Osteoblast (primary cell): ENCODE results near the gene GUCA1A. TPM values are rescaled to one million over a fixed set of nuclear protein-coding genes. Genes with fewer than 3 reads are reported as not detected.
"Not testable (repeated sequence)": the region's sequence is repeated elsewhere in the genome, so short reads cannot be mapped to it uniquely, and the experiment has no call there.

Source experiments
- DNase-seq: peaks from one replicate; pipeline ENCODE4 v3.0.0; 2011; ENCODE audit warnings: low spot score, mixed read lengths; ENCODE audit not compliant: insufficient read length; ENCODE audit errors: missing footprints
- H2AFZ ChIP-seq: 2 replicates; pipeline ENCODE4 v1.6.0; 2011; ENCODE audit warnings: mild to moderate bottlenecking, low read length
- H3K27ac ChIP-seq: 2 replicates; pipeline ENCODE4 v1.5.1; 2011; ENCODE audit warnings: mild to moderate bottlenecking, low read depth, low read length, moderate library complexity
- H3K27me3 ChIP-seq: 2 replicates; pipeline ENCODE4 v1.6.0; 2012; ENCODE audit warnings: mild to moderate bottlenecking, control low read depth, inconsistent platforms, low read length, moderate library complexity; ENCODE audit not compliant: insufficient read depth
- H3K36me3 ChIP-seq: 2 replicates; pipeline ENCODE4 v1.5.1; 2011; ENCODE audit warnings: mild to moderate bottlenecking, low read length, control low read depth, moderate library complexity; ENCODE audit not compliant: insufficient read depth
- H3K4me1 ChIP-seq: 2 replicates; pipeline ENCODE4 v1.5.1; 2011; ENCODE audit warnings: mild to moderate bottlenecking, low read length, control low read depth, moderate library complexity; ENCODE audit not compliant: insufficient read depth
- H3K4me2 ChIP-seq: 2 replicates; pipeline ENCODE4 v1.6.0; 2011; ENCODE audit warnings: mild to moderate bottlenecking, low read length; ENCODE audit not compliant: insufficient read depth
- H3K4me3 ChIP-seq: fragments of 200-600 bp; sonication (generic); 3 replicates; pipeline ENCODE4 v1.5.1; 2012; ENCODE audit warnings: mild to moderate bottlenecking, low read length, inconsistent platforms; ENCODE audit not compliant: insufficient read depth
- H3K79me2 ChIP-seq: 2 replicates; pipeline ENCODE4 v1.6.0; 2012; ENCODE audit warnings: mild to moderate bottlenecking, low read length, control low read depth, inconsistent platforms; ENCODE audit not compliant: insufficient read depth
- H3K9me3 ChIP-seq: 2 replicates; pipeline ENCODE4 v1.5.1; 2011; ENCODE audit warnings: low read depth, low read length, control low read depth
- H4K20me1 ChIP-seq: 2 replicates; pipeline ENCODE4 v1.6.0; 2012; ENCODE audit warnings: mild to moderate bottlenecking, low read length, control low read depth; ENCODE audit not compliant: insufficient read depth
- total RNA-seq: library from RNA; depleted of rRNA; stranded (reverse); fragments of >200 nt; gene quantifications from 2 replicates; pipeline ENCODE4 v1.2.3, GENCODE V29; 2012
- TF ChIP-seq, protein P1 (sequence below): IDR thresholded peaks from 2 replicates; pipeline ENCODE4 v1.5.1; 2011; ENCODE audit warnings: mild to moderate bottlenecking, low read depth, low read length, moderate library complexity; ENCODE audit errors: extremely low read depth

GUCA1A gene
- total RNA-seq, 1 donor, result not detected

DNA sequence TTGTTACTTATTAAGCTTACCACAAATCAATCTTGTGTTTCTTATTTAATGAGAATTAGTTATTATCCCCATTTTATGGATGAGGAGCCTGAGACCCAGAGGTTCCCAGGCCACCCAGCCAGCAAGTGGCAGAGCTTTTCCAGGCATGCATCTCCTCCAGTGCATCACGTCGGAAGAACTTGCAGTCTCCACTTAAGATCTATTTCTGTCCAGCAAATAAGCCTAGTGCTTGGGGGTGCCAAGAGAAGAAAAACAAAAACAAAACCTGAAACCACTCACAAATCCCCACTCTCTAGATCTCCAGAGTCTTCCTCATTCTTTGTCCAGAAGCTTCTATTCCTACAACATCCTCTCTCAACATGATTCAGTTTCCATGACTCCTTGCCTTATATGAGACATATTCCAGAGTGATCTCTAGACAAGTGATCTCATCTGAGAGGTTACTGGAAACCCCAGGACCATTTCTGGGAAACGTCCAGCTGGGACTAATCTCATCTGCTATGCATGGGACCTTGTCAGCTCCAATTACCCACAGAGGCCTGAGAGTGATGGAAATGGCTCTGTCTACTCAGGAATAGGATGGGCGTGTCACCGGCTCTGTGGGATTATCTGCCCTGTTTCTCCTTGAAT lies 17.5 kb downstream of the GUCA1A start:
- Histone ChIP-seq H3K4me2 (no peak overlapping the region), H2AFZ (no peak overlapping the region)
- TF ChIP-seq, protein P1, sequence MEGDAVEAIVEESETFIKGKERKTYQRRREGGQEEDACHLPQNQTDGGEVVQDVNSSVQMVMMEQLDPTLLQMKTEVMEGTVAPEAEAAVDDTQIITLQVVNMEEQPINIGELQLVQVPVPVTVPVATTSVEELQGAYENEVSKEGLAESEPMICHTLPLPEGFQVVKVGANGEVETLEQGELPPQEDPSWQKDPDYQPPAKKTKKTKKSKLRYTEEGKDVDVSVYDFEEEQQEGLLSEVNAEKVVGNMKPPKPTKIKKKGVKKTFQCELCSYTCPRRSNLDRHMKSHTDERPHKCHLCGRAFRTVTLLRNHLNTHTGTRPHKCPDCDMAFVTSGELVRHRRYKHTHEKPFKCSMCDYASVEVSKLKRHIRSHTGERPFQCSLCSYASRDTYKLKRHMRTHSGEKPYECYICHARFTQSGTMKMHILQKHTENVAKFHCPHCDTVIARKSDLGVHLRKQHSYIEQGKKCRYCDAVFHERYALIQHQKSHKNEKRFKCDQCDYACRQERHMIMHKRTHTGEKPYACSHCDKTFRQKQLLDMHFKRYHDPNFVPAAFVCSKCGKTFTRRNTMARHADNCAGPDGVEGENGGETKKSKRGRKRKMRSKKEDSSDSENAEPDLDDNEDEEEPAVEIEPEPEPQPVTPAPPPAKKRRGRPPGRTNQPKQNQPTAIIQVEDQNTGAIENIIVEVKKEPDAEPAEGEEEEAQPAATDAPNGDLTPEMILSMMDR, result no peak

DNA sequence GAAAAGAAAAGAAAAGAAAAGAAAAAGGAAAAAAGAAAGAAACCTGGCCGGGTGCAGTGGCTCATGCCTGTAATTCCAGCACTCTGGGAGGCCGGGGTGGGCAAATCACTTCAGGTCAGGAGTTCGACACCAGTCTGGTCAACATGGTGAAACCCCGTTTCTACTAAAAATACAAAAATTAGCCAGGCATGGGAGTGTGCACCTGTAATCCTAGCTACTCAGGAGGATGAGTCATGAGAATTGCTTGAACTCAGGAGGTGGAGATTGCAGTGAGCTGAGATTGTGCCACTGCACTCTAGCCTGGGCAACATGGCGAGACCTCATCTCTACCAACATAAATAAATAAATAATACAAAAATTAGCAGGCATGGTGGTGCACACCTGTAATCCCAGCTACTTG lies 19.2 kb downstream of the GUCA1A start:
- H3K27ac ChIP-seq, H3K79me2 ChIP-seq, H3K36me3 ChIP-seq, H3K4me3 ChIP-seq, H3K4me2 ChIP-seq, H4K20me1 ChIP-seq, H3K27me3 ChIP-seq, H3K9me3 ChIP-seq, H2AFZ ChIP-seq, DNase-seq: not testable (repeated sequence)
- H3K4me1 ChIP-seq, result peaks cover 14% of the 10 kb centered on the region

More for the DNA sequence above, 17.5 kb downstream of the GUCA1A start:
- H3K27ac ChIP-seq, result peak overlapping the region; percentile 35
- H4K20me1 ChIP-seq, result no peaks in the 10 kb centered on the region
- H3K79me2 ChIP-seq, result no peaks in the 10 kb centered on the region
- H3K4me3 ChIP-seq, result no peak overlapping the region
- no peaks in the 10 kb centered on the region for H3K27me3 ChIP-seq
- DNase-seq, result peak; percentile 86
- no peaks in the 10 kb centered on the region for H3K9me3 ChIP-seq
- peaks cover 12% of the 10 kb centered on the region for H3K4me1 ChIP-seq
- H3K36me3 ChIP-seq, result no peaks in the 10 kb centered on the region

DNA sequence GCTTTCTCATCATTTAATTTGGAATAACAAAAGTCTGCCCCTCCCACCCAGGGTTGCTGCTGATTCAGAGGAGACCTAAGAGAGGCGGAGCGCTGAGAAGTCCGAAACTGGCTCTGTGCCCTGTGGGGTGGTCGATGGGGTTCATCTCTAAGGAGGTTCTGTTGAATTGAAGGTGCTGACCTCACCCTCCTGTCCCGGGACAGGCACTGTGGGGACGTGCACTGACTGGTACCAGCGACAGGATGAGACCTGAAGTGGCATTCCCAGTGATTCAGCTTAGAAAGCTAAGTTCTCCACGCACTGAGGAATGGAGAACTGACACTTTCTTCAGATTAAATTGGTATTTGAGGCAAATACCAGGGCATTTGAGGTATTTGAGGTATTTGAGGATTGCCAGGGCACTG lies 20.3 kb downstream of the GUCA1A start:
- no peak overlapping the region for H3K27ac ChIP-seq
- H2AFZ ChIP-seq, result peak overlapping the region; percentile 63
- H3K79me2 ChIP-seq, result no peaks in the 10 kb centered on the region

DNA sequence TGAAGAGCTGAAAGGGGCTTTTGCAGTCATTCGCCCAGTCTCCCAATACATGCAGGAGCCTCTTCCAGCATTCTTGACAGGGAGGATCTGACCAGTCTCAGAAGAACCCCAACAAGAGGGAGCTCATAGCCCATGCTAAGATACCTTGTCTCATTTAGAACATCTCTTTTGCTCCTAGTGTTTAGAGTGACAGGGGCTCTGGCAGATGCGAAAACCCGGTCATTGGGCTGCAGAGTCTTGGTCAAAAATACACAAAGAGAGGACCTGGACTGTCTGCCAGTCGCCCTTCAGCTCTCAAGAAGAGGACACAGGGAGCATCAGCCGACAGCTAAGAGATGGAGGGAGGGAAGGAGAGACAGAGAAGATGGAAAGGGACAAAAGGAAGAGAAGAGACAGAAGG lies 20.9 kb downstream of the GUCA1A start:
- Histone ChIP-seq H3K27ac (no peak overlapping the region), H2AFZ (no peak overlapping the region)

More for the DNA sequence above, 20.3 kb downstream of the GUCA1A start:
- H3K36me3 ChIP-seq, result no peaks in the 10 kb centered on the region
- peak overlapping the region; percentile 59 for H3K4me3 ChIP-seq
- H3K4me2 ChIP-seq, result peak overlapping the region; percentile 79
- peaks cover 23% of the 10 kb centered on the region for H3K4me1 ChIP-seq
- H4K20me1 ChIP-seq, result no peaks in the 10 kb centered on the region
- TF ChIP-seq, protein P1, result no peak
- peak; percentile 80 for DNase-seq
- no peaks in the 10 kb centered on the region for H3K9me3 ChIP-seq
- H3K27me3 ChIP-seq, result no peaks in the 10 kb centered on the region

More for the DNA sequence above, 20.9 kb downstream of the GUCA1A start:
- Histone ChIP-seq H3K4me3 (no peak overlapping the region), H3K4me1 (peaks cover 23% of the 10 kb centered on the region), H3K79me2 (no peaks in the 10 kb centered on the region), H3K4me2 (no peak overlapping the region), H3K27me3 (no peaks in the 10 kb centered on the region), H3K9me3 (no peaks in the 10 kb centered on the region), H3K36me3 (no peaks in the 10 kb centered on the region), H4K20me1 (no peaks in the 10 kb centered on the region)
- no peak for DNase-seq
- TF ChIP-seq, protein P1, result no peak
